Peyer's patch (tissue), 4 donors: Measurements from ENCODE around the gene SPATA31C2. TPM values are rescaled to one million over a fixed set of nuclear protein-coding genes. Genes with fewer than 3 reads are reported as not detected.
"Not testable (repeated sequence)": the region's sequence is repeated elsewhere in the genome, so short reads cannot be mapped to it uniquely, and the experiment has no call there.

ENCODE experiments used
- DNase-seq, 3 donors: peaks; one replicate each; pipeline ENCODE4 v3.0.0-alpha.2; 2017 to 2019
- H3K27ac ChIP-seq, 4 donors: fragments of 200-600 bp; sonication (generic); one replicate each; pipeline ENCODE4 v1.5.1; 2016 to 2019
- H3K27me3 ChIP-seq, 2 donors: fragments of 200-600 bp; sonication (generic); one replicate each; pipeline ENCODE4 v1.5.1; 2019
- H3K36me3 ChIP-seq, 3 donors: fragments of 200-600 bp; sonication (generic); one replicate each; pipeline ENCODE4 v1.5.1; 2016 to 2019
- H3K4me1 ChIP-seq, 4 donors: fragments of 200-600 bp; sonication (generic); one replicate each; pipeline ENCODE4 v1.5.1; 2016 to 2019
- H3K4me3 ChIP-seq, 4 donors: fragments of 200-600 bp; sonication (generic); 1 replicate in 3 of 4; 2 replicates in 1 of 4; pipeline ENCODE4 v1.5.1; 2016 to 2019; ENCODE audit warnings: mild to moderate bottlenecking in 1 of 4
- H3K9me3 ChIP-seq, 4 donors: fragments of 200-600 bp; sonication (generic); one replicate each; pipeline ENCODE4 v1.5.1; 2016 to 2019; ENCODE audit warnings: mild to moderate bottlenecking in 1 of 4
- CTCF ChIP-seq, 6 experiments: fragments of 450-650 bp in 4 of 6; fragments of 200-600 bp in 2 of 6; sonication (generic) in 1 of 6; IDR thresholded peaks; one replicate each; pipeline ENCODE4 v1.5.1; 2017 to 2019; ENCODE audit warnings: antibody characterized with exemption in 6 of 6, mild to moderate bottlenecking in 3 of 6, moderate library complexity in 1 of 6
- POLR2A ChIP-seq, 2 donors: fragments of 450-650 bp; IDR thresholded peaks; one replicate each; pipeline ENCODE4 v1.5.1; 2017; ENCODE audit warnings: antibody characterized with exemption in 2 of 2, mild to moderate bottlenecking in 2 of 2, moderate library complexity in 2 of 2
- total RNA-seq, 4 donors: library from RNA; depleted of rRNA; stranded (reverse); fragments of >200 nt; gene quantifications; one replicate each; pipeline ENCODE4 v1.1.0, GENCODE V29; 2016

Gene SPATA31C2
- total RNA-seq = not detected

GRCh38 chr9:88138375-88138774, at the start of gene SPATA31C2:
TSS of gene SPATA31C2 (minus strand) at chr9:88138475. CDS start at chr9:88138446, 29 bp downstream.
- H3K4me3 ChIP-seq, H3K4me1 ChIP-seq, H3K36me3 ChIP-seq, H3K9me3 ChIP-seq, H3K27me3 ChIP-seq, DNase-seq, H3K27ac ChIP-seq: not testable (repeated sequence)

- Histone ChIP-seq H3K27ac (no peak overlapping the region), H3K27me3 (no peaks in the 10 kb centered on the region), H3K9me3 (no peaks in the 10 kb centered on the region), H3K4me3 (no peak overlapping the region), H3K4me1 (no peaks in the 10 kb centered on the region), H3K36me3 (no peaks in the 10 kb centered on the region)
- no peak for DNase-seq
- TF ChIP-seq POLR2A (IDR thresholded peaks at IDR 0.05) (no peak), CTCF (IDR thresholded peaks at IDR 0.05) (no peak)
Measured at GRCh38 chr9:88187631-88188030, 49.4 kb upstream of the SPATA31C2 start.

- Histone ChIP-seq H3K36me3 (no peaks in the 10 kb centered on the region), H3K27ac (no peak overlapping the region), H3K9me3 (no peaks in the 10 kb centered on the region), H3K4me1 (no peaks in the 10 kb centered on the region), H3K4me3 (no peak overlapping the region), H3K27me3 (no peaks in the 10 kb centered on the region)
- DNase-seq = no peak
- no peak for TF ChIP-seq CTCF (IDR thresholded peaks at IDR 0.05)
- TF ChIP-seq POLR2A (IDR thresholded peaks at IDR 0.05) = no peak
Measured at GRCh38 chr9:88186495-88187110, 48.3 kb upstream of the SPATA31C2 start.

GRCh38 chr9:88184976-88185375, 46.7 kb upstream of the SPATA31C2 start:
- Histone ChIP-seq H3K9me3 (no peaks in the 10 kb centered on the region), H3K36me3 (no peaks in the 10 kb centered on the region), H3K27me3 (no peaks in the 10 kb centered on the region), H3K4me3 (no peak overlapping the region), H3K4me1 (no peaks in the 10 kb centered on the region), H3K27ac (no peak overlapping the region)
- no peak for DNase-seq
- TF ChIP-seq CTCF (IDR thresholded peaks at IDR 0.05) = no peak
- TF ChIP-seq POLR2A (IDR thresholded peaks at IDR 0.05) = no peak

- no peak for DNase-seq
- Histone ChIP-seq H3K36me3 (no peaks in the 10 kb centered on the region), H3K9me3 (no peaks in the 10 kb centered on the region), H3K27me3 (no peaks in the 10 kb centered on the region), H3K4me1 (no peaks in the 10 kb centered on the region), H3K4me3 (no peak overlapping the region), H3K27ac (no peak overlapping the region)
- no peak for TF ChIP-seq POLR2A (IDR thresholded peaks at IDR 0.05)
- no peak for TF ChIP-seq CTCF (IDR thresholded peaks at IDR 0.05)
Measured at GRCh38 chr9:88183798-88184495, 45.7 kb upstream of the SPATA31C2 start.

GRCh38 chr9:88182501-88182900, 44.2 kb upstream of the SPATA31C2 start:
- no peak for TF ChIP-seq POLR2A (IDR thresholded peaks at IDR 0.05)
- no peak for TF ChIP-seq CTCF (IDR thresholded peaks at IDR 0.05)
- DNase-seq = no peak
- H3K27me3 ChIP-seq = no peaks in the 10 kb centered on the region
- no peaks in the 10 kb centered on the region for H3K4me1 ChIP-seq
- no peaks in the 10 kb centered on the region for H3K9me3 ChIP-seq
- H3K27ac ChIP-seq = no peak overlapping the region
- no peak overlapping the region for H3K4me3 ChIP-seq
- H3K36me3 ChIP-seq = no peaks in the 10 kb centered on the region
